Sigmoid colon (tissue), 7 donors: Measurements from ENCODE around the gene NUDT2. TPM values are rescaled to one million over a fixed set of nuclear protein-coding genes. Genes with fewer than 3 reads are reported as not detected.

Experiments
- DNase-seq: peaks from one replicate; pipeline ENCODE4 v3.0.0-alpha.2; 2019
- H3K27ac ChIP-seq, 4 donors: fragments of 200-600 bp; sonication (generic); one replicate each; pipeline ENCODE4 v1.5.1; 2016 to 2019; ENCODE audit warnings: mild to moderate bottlenecking in 1 of 4
- H3K27me3 ChIP-seq, 3 donors: fragments of 200-600 bp; sonication (generic); one replicate each; pipeline ENCODE4 v1.5.1; 2019; ENCODE audit warnings: mild to moderate bottlenecking in 1 of 3
- H3K36me3 ChIP-seq, 4 donors: fragments of 200-600 bp; sonication (generic); one replicate each; pipeline ENCODE4 v1.5.1; 2016 to 2019
- H3K4me1 ChIP-seq, 4 donors: fragments of 200-600 bp; sonication (generic); one replicate each; pipeline ENCODE4 v1.5.1; 2017 to 2019
- H3K4me3 ChIP-seq, 4 donors: fragments of 200-600 bp; sonication (generic); one replicate each; pipeline ENCODE4 v1.5.1; 2017 to 2019; ENCODE audit warnings: mild to moderate bottlenecking in 2 of 4, moderate library complexity in 1 of 4
- H3K9me3 ChIP-seq, 4 donors: fragments of 200-600 bp in 3 of 4; sonication (generic) in 3 of 4; one replicate each; pipeline versions ENCODE4 v1.5.1 to v1.6.1; 2013 to 2019
- EP300 ChIP-seq, 4 donors: sonication (generic); formaldehyde crosslinking; IDR thresholded peaks; one replicate each; pipeline ENCODE4 v1.6.1; 2017; ENCODE audit warnings: antibody characterized with exemption in 4 of 4
- POLR2A ChIP-seq, 2 donors: fragments of 450-650 bp; IDR thresholded peaks; one replicate each; pipeline ENCODE4 v1.6.1; 2016; ENCODE audit warnings: antibody characterized with exemption in 2 of 2, mild to moderate bottlenecking in 2 of 2, moderate library complexity in 2 of 2
- POLR2AphosphoS5 ChIP-seq, 4 donors: sonication (generic); formaldehyde crosslinking; IDR thresholded peaks; one replicate each; pipeline ENCODE4 v1.6.1; 2017; ENCODE audit warnings: antibody characterized with exemption in 4 of 4
- WGBS, 2 donors: extraction: QIAGEN DNeasy Blood & Tissue Kit; methylation state at CpG; one replicate each; pipeline ENCODE4 v1.1.7; 2013; 5-methylcytosine and 5-hydroxymethylcytosine counted together
- intact Hi-C: fragments of 100-400 bp; cut with DNase I; formaldehyde crosslinking; loops from one replicate; pipeline ENCODE4 v1.15.1; 2023
- polyA plus RNA-seq, 3 donors: library from polyadenylated mRNA; stranded (reverse); fragments of 200-250 nt; gene quantifications; one replicate each; pipeline ENCODE4 v1.2.3, GENCODE V29; 2013
- total RNA-seq, 4 donors: library from RNA; depleted of rRNA; stranded (reverse); fragments of >200 nt; gene quantifications; one replicate each; pipeline ENCODE4 v1.1.0, GENCODE V29; 2016
- TF ChIP-seq, protein P1 (sequence below), 4 experiments: fragments of 450-650 bp in 3 of 4; fragments of 200-600 bp in 1 of 4; IDR thresholded peaks; one replicate each; pipeline ENCODE4 v1.5.1; 2016 to 2019; ENCODE audit warnings: antibody characterized with exemption in 4 of 4, mild to moderate bottlenecking in 3 of 4, moderate library complexity in 2 of 4
- donor health status: healthy with polysubstance abuse.
- donor health status: Bipolar disorder and iron deficiency.
- donor health status: healthy.

NUDT2 gene
- total and polyA plus RNA-seq, 7 donors: 12.1 to 59.9 (median 35.6) TPM

DNA sequence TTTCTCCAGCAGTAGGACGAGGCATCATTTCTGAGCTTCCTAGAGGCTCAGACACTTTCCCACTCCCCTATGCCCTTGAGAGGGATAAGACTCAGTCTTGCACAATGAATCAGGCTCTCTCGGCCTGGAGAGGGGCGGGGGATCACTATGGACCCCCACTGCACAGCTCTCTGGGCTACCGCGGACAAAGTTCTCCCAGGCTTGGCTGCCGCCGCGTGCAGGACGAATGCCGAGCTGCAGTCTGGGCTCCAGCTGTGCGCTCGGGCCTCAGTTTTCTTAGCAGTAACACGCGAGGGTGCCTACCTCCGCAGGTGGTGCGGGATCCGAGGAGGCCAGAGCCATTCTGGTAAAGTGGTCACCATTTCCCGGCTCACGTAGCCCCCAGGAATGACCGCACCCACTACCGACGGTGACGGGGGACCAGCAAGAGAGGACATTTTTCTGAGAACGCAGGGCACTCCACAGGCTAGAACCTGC lies 50.7 kb downstream of the NUDT2 start:
- no peaks in the 10 kb centered on the region for H3K27me3 ChIP-seq
- peak overlapping the region; percentile 65 to 92 (median 82) for H3K27ac ChIP-seq
- DNase-seq: no peak
- H3K36me3 ChIP-seq: no peaks in the 10 kb centered on the region
- TF ChIP-seq EP300 (IDR thresholded peaks at IDR 0.05) (no peak), POLR2A (IDR thresholded peaks at IDR 0.05) (no peak), POLR2AphosphoS5 (IDR thresholded peaks at IDR 0.05) (no peak)
- TF ChIP-seq, protein P1, sequence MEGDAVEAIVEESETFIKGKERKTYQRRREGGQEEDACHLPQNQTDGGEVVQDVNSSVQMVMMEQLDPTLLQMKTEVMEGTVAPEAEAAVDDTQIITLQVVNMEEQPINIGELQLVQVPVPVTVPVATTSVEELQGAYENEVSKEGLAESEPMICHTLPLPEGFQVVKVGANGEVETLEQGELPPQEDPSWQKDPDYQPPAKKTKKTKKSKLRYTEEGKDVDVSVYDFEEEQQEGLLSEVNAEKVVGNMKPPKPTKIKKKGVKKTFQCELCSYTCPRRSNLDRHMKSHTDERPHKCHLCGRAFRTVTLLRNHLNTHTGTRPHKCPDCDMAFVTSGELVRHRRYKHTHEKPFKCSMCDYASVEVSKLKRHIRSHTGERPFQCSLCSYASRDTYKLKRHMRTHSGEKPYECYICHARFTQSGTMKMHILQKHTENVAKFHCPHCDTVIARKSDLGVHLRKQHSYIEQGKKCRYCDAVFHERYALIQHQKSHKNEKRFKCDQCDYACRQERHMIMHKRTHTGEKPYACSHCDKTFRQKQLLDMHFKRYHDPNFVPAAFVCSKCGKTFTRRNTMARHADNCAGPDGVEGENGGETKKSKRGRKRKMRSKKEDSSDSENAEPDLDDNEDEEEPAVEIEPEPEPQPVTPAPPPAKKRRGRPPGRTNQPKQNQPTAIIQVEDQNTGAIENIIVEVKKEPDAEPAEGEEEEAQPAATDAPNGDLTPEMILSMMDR (IDR thresholded peaks at IDR 0.05): no peak
- WGBS, 2 donors: 32 to 61% methylated on average over 24 of the region's 24 CpGs
- peak overlapping the region in 3 of 4 donors; percentile 25 to 56 (median 53) for H3K4me3 ChIP-seq
- H3K9me3 ChIP-seq: no peaks in the 10 kb centered on the region
- intact Hi-C loops: loop anchor here (2.0 kb wide), 2 partner anchors 201 to 253 kb away; partner anchors contain the start of genes DCAF12 and UBAP1
- H3K4me1 ChIP-seq: peaks cover 0 to 50% (median 43%) of the 10 kb centered on the region in 4 donors

DNA sequence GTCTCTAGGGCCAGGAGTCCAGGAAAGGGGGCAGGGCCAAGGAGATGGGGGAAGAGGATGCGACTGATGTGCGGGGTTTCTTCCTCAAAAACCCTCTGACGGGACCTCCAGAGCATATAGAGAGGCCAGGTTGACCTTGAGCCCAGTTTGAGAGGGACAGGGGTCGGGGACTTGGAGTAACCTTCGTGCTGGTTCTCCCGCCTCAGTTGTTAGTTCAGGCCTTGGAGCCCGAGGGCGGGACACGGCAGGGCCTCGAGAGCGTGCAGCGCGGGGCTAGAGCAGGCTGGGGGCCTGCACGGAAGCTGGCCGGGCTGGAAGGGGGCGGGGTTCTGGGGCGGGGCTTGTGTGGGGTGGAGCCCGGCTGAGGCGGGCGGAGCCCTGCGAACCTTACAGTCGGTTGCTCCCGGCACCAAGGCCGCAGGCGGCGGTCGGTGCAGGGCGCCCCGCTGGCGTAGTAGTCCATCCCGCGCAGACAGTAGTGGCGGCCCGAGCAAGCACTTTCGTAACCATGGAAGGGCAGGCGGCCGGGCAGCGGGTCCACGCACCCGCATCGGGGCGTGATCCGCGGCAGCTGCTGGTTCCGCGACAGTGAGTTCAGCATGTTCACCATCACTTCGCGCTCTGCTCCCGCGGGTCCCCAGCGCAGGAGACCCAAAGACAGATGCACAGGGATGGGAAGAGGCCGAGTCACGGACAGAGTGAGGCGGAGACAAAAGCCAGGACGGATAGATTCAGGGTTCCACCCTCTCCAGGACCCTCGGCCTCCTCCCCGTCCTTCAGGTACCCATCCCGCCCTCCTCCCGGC lies 51.3 kb downstream of the NUDT2 start:
- intact Hi-C loops: loop anchor here (2.0 kb wide), 2 partner anchors 202 to 254 kb away; partner anchors contain the start of genes DCAF12 and UBAP1
- Histone ChIP-seq H3K36me3 (no peaks in the 10 kb centered on the region), H3K4me3 (peak overlapping the region; percentile 35 to 56 (median 53)), H3K4me1 (peaks cover 0 to 44% (median 38%) of the 10 kb centered on the region in 4 donors), H3K27ac (peak overlapping the region; percentile 65 to 92 (median 82)), H3K27me3 (no peaks in the 10 kb centered on the region), H3K9me3 (no peaks in the 10 kb centered on the region)
- TF ChIP-seq POLR2A (IDR thresholded peaks at IDR 0.05) (peak; percentile 74 to 82), EP300 (IDR thresholded peaks at IDR 0.05) (no peak), POLR2AphosphoS5 (IDR thresholded peaks at IDR 0.05) (peak; percentile 86 to 93 (median 87))
- TF ChIP-seq, protein P1 (IDR thresholded peaks at IDR 0.05): no peak
- DNase-seq: peak; percentile 89
- 2 to 3% methylated on average over 59 of the region's 59 CpGs for WGBS, 2 donors

DNA sequence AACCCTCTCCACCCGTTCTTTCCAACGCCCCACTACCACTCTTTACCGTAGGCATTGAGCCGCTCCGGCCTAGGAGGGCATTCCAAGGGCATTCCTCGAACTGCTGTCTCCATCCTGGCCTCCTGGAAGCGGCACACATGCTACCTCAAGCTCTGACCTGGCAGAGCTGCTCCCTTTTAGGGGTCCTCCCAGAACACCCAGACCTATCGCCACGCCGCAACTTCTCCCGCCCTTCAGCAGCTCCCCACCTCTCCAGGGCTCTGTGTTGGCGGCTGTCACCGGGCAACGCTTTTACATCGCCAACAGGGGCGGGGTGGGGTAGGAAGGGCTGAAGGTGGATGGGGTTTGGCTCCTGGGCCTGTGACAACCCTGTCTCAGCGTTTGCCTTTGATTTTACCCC lies 52.0 kb downstream of the NUDT2 start:
- peak overlapping the region; percentile 65 to 92 (median 82) for H3K27ac ChIP-seq
- 7 to 33% methylated on average over 17 of the region's 17 CpGs for WGBS, 2 donors
- H3K27me3 ChIP-seq: no peaks in the 10 kb centered on the region
- peak overlapping the region; percentile 35 to 56 (median 53) for H3K4me3 ChIP-seq
- TF ChIP-seq, protein P1 (IDR thresholded peaks at IDR 0.05): no peak
- TF ChIP-seq POLR2AphosphoS5 (IDR thresholded peaks at IDR 0.05) (no peak), EP300 (IDR thresholded peaks at IDR 0.05) (no peak), POLR2A (IDR thresholded peaks at IDR 0.05) (no peak)
- H3K9me3 ChIP-seq: no peaks in the 10 kb centered on the region
- no peaks in the 10 kb centered on the region for H3K36me3 ChIP-seq
- intact Hi-C loops: loop anchor here (2.0 kb wide), 2 partner anchors 203 to 255 kb away; partner anchors contain the start of genes DCAF12 and UBAP1
- peak; percentile 70 for DNase-seq
- peaks cover 0 to 39% (median 33%) of the 10 kb centered on the region in 4 donors for H3K4me1 ChIP-seq

DNA sequence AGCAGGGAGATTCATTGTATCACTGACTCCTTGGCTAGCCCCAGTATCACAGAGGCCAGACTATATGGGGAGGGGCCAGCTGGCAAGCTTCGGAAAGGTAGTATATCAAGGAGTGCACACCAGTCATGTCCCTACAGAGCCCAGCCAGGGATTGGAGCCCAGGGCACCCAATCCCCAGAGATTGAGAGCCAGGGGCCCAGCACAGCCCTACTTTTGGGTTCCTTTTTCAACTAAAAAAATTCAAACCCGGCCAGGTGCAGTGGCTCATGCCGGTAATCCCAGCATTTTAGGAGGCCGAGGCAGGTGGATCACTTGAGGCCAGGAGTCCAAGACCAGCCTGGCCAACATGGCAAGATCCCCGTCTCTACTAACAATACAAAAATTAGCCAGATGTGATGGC lies 52.7 kb downstream of the NUDT2 start:
- Histone ChIP-seq H3K4me1 (peaks cover 0 to 38% (median 32%) of the 10 kb centered on the region in 4 donors), H3K27me3 (no peaks in the 10 kb centered on the region), H3K36me3 (no peaks in the 10 kb centered on the region), H3K27ac (no peak overlapping the region), H3K9me3 (no peaks in the 10 kb centered on the region), H3K4me3 (no peak overlapping the region)
- WGBS, 2 donors: 87 to 94% methylated on average over 5 of the region's 5 CpGs
- TF ChIP-seq, protein P1 (IDR thresholded peaks at IDR 0.05): no peak
- intact Hi-C loops: no loop called here
- no peak for DNase-seq
